Endodermal cell (in vitro differentiated cells): ENCODE results near the gene EEIG1. TPM values are rescaled to one million over a fixed set of nuclear protein-coding genes. Genes with fewer than 3 reads are reported as not detected.

ENCODE experiments used
- DNase-seq: peaks from one replicate; pipeline ENCODE4 v3.0.0-alpha.2; 2017
- H3K27ac ChIP-seq: 2 replicates; pipeline ENCODE4 v1.5.1; 2013; ENCODE audit warnings: mild to moderate bottlenecking, low read depth, low read length, moderate library complexity
- H3K27me3 ChIP-seq: 2 replicates; pipeline ENCODE4 v1.6.1; 2013; ENCODE audit warnings: mild to moderate bottlenecking, low read length, moderate library complexity; ENCODE audit not compliant: insufficient read depth, control insufficient read depth, poor library complexity, severe bottlenecking
- H3K36me3 ChIP-seq: 2 replicates; pipeline ENCODE4 v1.7.0; 2013; ENCODE audit warnings: mild to moderate bottlenecking, low read length, moderate library complexity; ENCODE audit not compliant: control insufficient read depth, insufficient read depth
- H3K4me1 ChIP-seq: one replicate; pipeline ENCODE4 v1.7.0; 2013; ENCODE audit warnings: low read length; ENCODE audit not compliant: control insufficient read depth, insufficient read depth
- H3K4me3 ChIP-seq: 2 replicates; pipeline ENCODE4 v1.5.1; 2013; ENCODE audit warnings: mild to moderate bottlenecking, low read length, moderate library complexity
- H3K9ac ChIP-seq: 2 replicates; pipeline ENCODE4 v1.6.1; 2013; ENCODE audit warnings: mild to moderate bottlenecking, low read length, moderate library complexity; ENCODE audit not compliant: poor library complexity, severe bottlenecking; ENCODE audit errors: extremely low read depth
- H3K9me3 ChIP-seq: 2 replicates; pipeline ENCODE4 v1.6.1; 2013; ENCODE audit warnings: mild to moderate bottlenecking, low read length, moderate library complexity; ENCODE audit not compliant: control insufficient read depth
- H3K27ac Mint-ChIP-seq: 2 replicates; pipeline ENCODE4 v1.8.0; 2020; ENCODE audit warnings: mixed read lengths
- H3K27me3 Mint-ChIP-seq: 2 replicates; pipeline ENCODE4 v1.8.0; 2021; ENCODE audit warnings: mild to moderate bottlenecking, mixed read lengths; ENCODE audit not compliant: insufficient read depth
- H3K36me3 Mint-ChIP-seq: 2 replicates; pipeline ENCODE4 v1.8.0; 2020; ENCODE audit warnings: low read depth, mixed read lengths
- H3K4me1 Mint-ChIP-seq: 2 replicates; pipeline ENCODE4 v1.8.0; 2020; ENCODE audit warnings: mixed read lengths
- H3K4me3 Mint-ChIP-seq: 2 replicates; pipeline ENCODE4 v1.8.0; 2020; ENCODE audit warnings: mild to moderate bottlenecking, moderate library complexity, mixed read lengths
- H3K9me3 Mint-ChIP-seq: 2 replicates; pipeline ENCODE4 v1.8.0; 2020; ENCODE audit warnings: mild to moderate bottlenecking, mixed read lengths
- CTCF ChIP-seq: fragments of 200-600 bp; sonication (generic); conservative IDR thresholded peaks from 2 replicates; pipeline ENCODE4 v1.5.0; 2021; ENCODE audit warnings: antibody characterized with exemption, mild to moderate bottlenecking
- WGBS, 2 experiments: methylation state at CpG; one replicate each; pipeline versions ENCODE4 v1.1.5 to v1.1.7; 2013; ENCODE audit warnings: missing lambda C conversion rate in 2 of 2, mixed read lengths in 1 of 2; ENCODE audit not compliant: insufficient coverage in 1 of 2, insufficient read length in 1 of 2; 5-methylcytosine and 5-hydroxymethylcytosine counted together
- total RNA-seq, 2 donors: library from RNA; stranded (reverse); fragmentation: NEBNext Ultra II Directional in 1 of 2; extraction: Animal tissue kit (Norgen Biotek cat#: 25700) in 1 of 2; gene quantifications; 2 replicates in 1 of 2; 3 replicates in 1 of 2; pipeline ENCODE4 v1.2.1, GENCODE V29; 2021

EEIG1 gene
- total RNA-seq, 2 donors from 2014 or later, result 56.7 to 60.8 TPM

GRCh38 chr9:127949827-127950512 is 30.8 kb downstream of the EEIG1 start:
- Mint-ChIP-seq H3K9me3 (no peaks in the 10 kb centered on the region), H3K4me1 (peaks cover 2% of the 10 kb centered on the region), H3K27me3 (no peaks in the 10 kb centered on the region), H3K4me3 (no peak overlapping the region), H3K27ac (no peak overlapping the region), H3K36me3 (peaks cover 15% of the 10 kb centered on the region)
- H3K4me1 ChIP-seq, result no peaks in the 10 kb centered on the region
- H3K27me3 ChIP-seq, result no peaks in the 10 kb centered on the region
- H3K4me3 ChIP-seq, result no peak overlapping the region
- H3K9ac ChIP-seq, result no peak overlapping the region
- no peaks in the 10 kb centered on the region for H3K9me3 ChIP-seq
- H3K27ac ChIP-seq, result peak overlapping the region; percentile 94
- H3K36me3 ChIP-seq, result peaks cover 5% of the 10 kb centered on the region
- no peak for DNase-seq
- 93 to 95% methylated on average over 11 to 17 of the region's 17 CpGs for WGBS, 2 experiments
- TF ChIP-seq CTCF, result no peak

- no peak for DNase-seq
- Histone ChIP-seq H3K4me1 (no peaks in the 10 kb centered on the region), H3K27me3 (no peaks in the 10 kb centered on the region), H3K4me3 (no peak overlapping the region), H3K36me3 (peaks cover 13% of the 10 kb centered on the region), H3K9ac (no peak overlapping the region), H3K27ac (no peak overlapping the region), H3K9me3 (no peaks in the 10 kb centered on the region)
- no peaks in the 10 kb centered on the region for H3K27me3 Mint-ChIP-seq
- no peak overlapping the region for H3K4me3 Mint-ChIP-seq
- H3K9me3 Mint-ChIP-seq, result no peaks in the 10 kb centered on the region
- H3K4me1 Mint-ChIP-seq, result peaks cover 2% of the 10 kb centered on the region
- TF ChIP-seq CTCF, result no peak
- H3K36me3 Mint-ChIP-seq, result peaks cover 23% of the 10 kb centered on the region
- WGBS, 2 experiments, result 89 to 96% methylated on average over 10 to 17 of the region's 17 CpGs
- no peak overlapping the region for H3K27ac Mint-ChIP-seq
Observed at GRCh38 chr9:127947841-127948710, 32.7 kb downstream of the EEIG1 start.

- H3K36me3 ChIP-seq, result peaks cover 25% of the 10 kb centered on the region
- no peaks in the 10 kb centered on the region for H3K27me3 ChIP-seq
- 83 to 89% methylated on average over 2 to 3 of the region's 3 CpGs for WGBS, 2 experiments
- Mint-ChIP-seq H3K9me3 (no peaks in the 10 kb centered on the region), H3K36me3 (peaks cover 32% of the 10 kb centered on the region), H3K27ac (no peak overlapping the region), H3K4me1 (no peaks in the 10 kb centered on the region), H3K27me3 (no peaks in the 10 kb centered on the region), H3K4me3 (no peak overlapping the region)
- no peaks in the 10 kb centered on the region for H3K4me1 ChIP-seq
- no peaks in the 10 kb centered on the region for H3K9me3 ChIP-seq
- H3K27ac ChIP-seq, result no peak overlapping the region
- no peak overlapping the region for H3K4me3 ChIP-seq
- TF ChIP-seq CTCF, result no peak
- no peak for DNase-seq
- no peak overlapping the region for H3K9ac ChIP-seq
Observed at GRCh38 chr9:127946728-127947127, 34.1 kb downstream of the EEIG1 start.
